DND-41 (cell line): ENCODE data around the gene CTTNBP2NL.

Experiments
- EZH2 ChIP-seq: IDR thresholded peaks from 3 replicates; pipeline ENCODE4 v1.6.1; 2012; ENCODE audit warnings: borderline replicate concordance, low read depth, mild to moderate bottlenecking, moderate library complexity, low read length, inconsistent platforms; ENCODE audit not compliant: severe bottlenecking
- TF ChIP-seq, protein P1 (sequence below): IDR thresholded peaks from 2 replicates; pipeline ENCODE4 v1.5.1; 2012; ENCODE audit warnings: borderline replicate concordance, low read length, moderate library complexity, mild to moderate bottlenecking; ENCODE audit not compliant: poor library complexity, severe bottlenecking; ENCODE audit errors: extremely low read depth

DNA sequence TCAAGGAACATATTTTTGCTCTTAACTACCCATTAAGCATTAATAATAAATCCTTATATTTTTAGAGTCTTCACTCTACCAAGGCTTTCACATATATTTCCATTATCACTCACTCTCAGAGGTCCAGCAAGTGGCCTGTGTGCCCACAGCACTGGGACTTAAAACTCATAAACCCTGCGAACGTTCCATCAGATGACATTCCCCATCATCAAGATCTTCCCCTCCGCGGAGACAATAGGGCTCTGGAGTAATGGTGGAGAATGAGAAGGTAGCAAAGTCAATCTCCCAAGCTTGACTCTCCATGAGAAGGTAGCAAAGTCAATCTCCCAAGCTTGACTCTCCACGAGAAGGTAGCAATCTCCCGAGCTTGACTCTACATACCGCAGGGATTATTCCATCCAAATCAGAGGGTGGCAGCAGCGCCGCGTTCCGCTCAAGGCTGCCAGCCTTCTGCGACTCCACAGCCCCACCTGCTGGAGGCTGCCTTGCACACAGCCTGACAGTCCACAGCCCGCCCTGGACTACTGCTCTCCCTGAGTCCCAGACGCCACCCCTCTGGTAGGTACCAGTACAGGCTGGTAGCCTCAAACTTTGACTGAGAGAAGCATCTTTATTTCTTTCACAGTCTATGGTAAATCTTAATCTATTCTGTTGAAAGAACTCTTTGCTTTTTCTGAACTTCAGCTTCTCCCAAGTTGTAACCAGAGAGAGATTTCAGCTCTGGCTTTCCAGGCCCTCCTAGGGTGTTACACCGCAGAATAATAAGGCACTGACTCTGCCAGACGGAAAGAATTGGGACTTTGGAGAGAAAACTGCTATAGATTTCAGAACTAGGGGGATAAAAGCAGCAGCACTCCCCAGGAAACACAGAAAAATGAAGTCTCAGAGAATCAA, 26.4 kb upstream of the CTTNBP2NL start:
- TF ChIP-seq, protein P1, sequence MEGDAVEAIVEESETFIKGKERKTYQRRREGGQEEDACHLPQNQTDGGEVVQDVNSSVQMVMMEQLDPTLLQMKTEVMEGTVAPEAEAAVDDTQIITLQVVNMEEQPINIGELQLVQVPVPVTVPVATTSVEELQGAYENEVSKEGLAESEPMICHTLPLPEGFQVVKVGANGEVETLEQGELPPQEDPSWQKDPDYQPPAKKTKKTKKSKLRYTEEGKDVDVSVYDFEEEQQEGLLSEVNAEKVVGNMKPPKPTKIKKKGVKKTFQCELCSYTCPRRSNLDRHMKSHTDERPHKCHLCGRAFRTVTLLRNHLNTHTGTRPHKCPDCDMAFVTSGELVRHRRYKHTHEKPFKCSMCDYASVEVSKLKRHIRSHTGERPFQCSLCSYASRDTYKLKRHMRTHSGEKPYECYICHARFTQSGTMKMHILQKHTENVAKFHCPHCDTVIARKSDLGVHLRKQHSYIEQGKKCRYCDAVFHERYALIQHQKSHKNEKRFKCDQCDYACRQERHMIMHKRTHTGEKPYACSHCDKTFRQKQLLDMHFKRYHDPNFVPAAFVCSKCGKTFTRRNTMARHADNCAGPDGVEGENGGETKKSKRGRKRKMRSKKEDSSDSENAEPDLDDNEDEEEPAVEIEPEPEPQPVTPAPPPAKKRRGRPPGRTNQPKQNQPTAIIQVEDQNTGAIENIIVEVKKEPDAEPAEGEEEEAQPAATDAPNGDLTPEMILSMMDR = peak; percentile 99
- no peak for TF ChIP-seq EZH2
